ENCODE measurements around the gene USP6NL. TPM values are rescaled to one million over a fixed set of nuclear protein-coding genes. Genes with fewer than 3 reads are reported as not detected.

The USP6NL gene
- total and polyA plus RNA-seq, 9 of the 15 experiments (the other 6 are each of a cell fraction or from before 2014, with no cell fraction given) = 3.2 to 26.6 (median 19.8) TPM

- TF ChIP-seq ZBTB1 (CRISPR knock-in tag; IDR thresholded peaks at IDR 0.05; ENCODE audit: borderline replicate concordance, low read depth) (no peak), ZNF785 (CRISPR knock-in tag; IDR thresholded peaks at IDR 0.05) (no peak), ZNF140 (CRISPR knock-in tag; IDR thresholded peaks at IDR 0.05) (no peak), C11orf30 (IDR thresholded peaks at IDR 0.05; ENCODE audit: low read depth) (peak; percentile 47; the same call in 1 of the 2 replicates), ZEB2 (IDR thresholded peaks at IDR 0.05) (no peak), ETV6 (IDR thresholded peaks at IDR 0.05; ENCODE audit: borderline replicate concordance in 1 of 2, low read depth in 2 of 2, low read length in 1 of 2) (no peak), ETV6 (CRISPR knock-in tag; IDR thresholded peaks at IDR 0.05; ENCODE audit: borderline replicate concordance) (no peak), IFI16 (CRISPR knock-in tag; IDR thresholded peaks at IDR 0.05) (no peak), MEF2D (tag; conservative IDR thresholded peaks at IDR 0.05; ENCODE audit: low read depth) (no peak), SOX6 (IDR thresholded peaks at IDR 0.05) (no peak), POLR2H (tag; IDR thresholded peaks at IDR 0.05; ENCODE audit: low read depth) (no peak), SAFB (IDR thresholded peaks at IDR 0.05; ENCODE audit: borderline replicate concordance, low read depth, low read length) (no peak), FOXM1 (IDR thresholded peaks at IDR 0.05; ENCODE audit: low read depth) (no peak), FOXM1 (CRISPR knock-in tag; IDR thresholded peaks at IDR 0.05; ENCODE audit: low read depth) (no peak), POLR2A (conservative IDR thresholded peaks at IDR 0.05) (no peak), USF1 (CRISPR knock-in tag; IDR thresholded peaks at IDR 0.05) (no peak), ZNF280B (CRISPR knock-in tag; IDR thresholded peaks at IDR 0.05) (no peak), PCBP1 (IDR thresholded peaks at IDR 0.05; ENCODE audit: low read depth, low read length, poor library complexity, severe bottlenecking) (no peak), TRIM24 (IDR thresholded peaks at IDR 0.05) (peak in 1 of 2 experiments; percentile 27; a peak in 1 of 4 replicates), LCOR (CRISPR knock-in tag; IDR thresholded peaks at IDR 0.05) (no peak), CEBPB (tag; IDR thresholded peaks at IDR 0.05) (peak; percentile 51), HDGF (IDR thresholded peaks at IDR 0.05) (no peak), ZNF384 (IDR thresholded peaks at IDR 0.05; ENCODE audit: low read depth, low read length) (peak; percentile 31; the same call in 1 of the 2 replicates), NEUROD1 (IDR thresholded peaks at IDR 0.05; ENCODE audit: borderline replicate concordance, low read depth, low read length, partially characterized antibody) (no peak), ERF (CRISPR knock-in tag; IDR thresholded peaks at IDR 0.05) (no peak), FOXO4 (CRISPR knock-in tag; IDR thresholded peaks at IDR 0.05) (no peak)
- TF ChIP-seq, protein P1, sequence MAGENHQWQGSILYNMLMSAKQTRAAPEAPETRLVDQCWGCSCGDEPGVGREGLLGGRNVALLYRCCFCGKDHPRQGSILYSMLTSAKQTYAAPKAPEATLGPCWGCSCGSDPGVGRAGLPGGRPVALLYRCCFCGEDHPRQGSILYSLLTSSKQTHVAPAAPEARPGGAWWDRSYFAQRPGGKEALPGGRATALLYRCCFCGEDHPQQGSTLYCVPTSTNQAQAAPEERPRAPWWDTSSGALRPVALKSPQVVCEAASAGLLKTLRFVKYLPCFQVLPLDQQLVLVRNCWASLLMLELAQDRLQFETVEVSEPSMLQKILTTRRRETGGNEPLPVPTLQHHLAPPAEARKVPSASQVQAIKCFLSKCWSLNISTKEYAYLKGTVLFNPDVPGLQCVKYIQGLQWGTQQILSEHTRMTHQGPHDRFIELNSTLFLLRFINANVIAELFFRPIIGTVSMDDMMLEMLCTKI (IDR thresholded peaks at IDR 0.05; ENCODE audit: partially characterized antibody) = no peak
These were observed 51.3 kb downstream of the USP6NL start (continued) for GRCh38 chr10:11560076-11560709.
